Uterus (tissue), 4 donors: ENCODE results near the gene RMC1. TPM values are rescaled to one million over a fixed set of nuclear protein-coding genes. Genes with fewer than 3 reads are reported as not detected.

Experiments used
- DNase-seq, 2 donors: peaks; one replicate each; pipeline ENCODE4 v3.0.0-alpha.2; 2019 to 2020
- H3K27ac ChIP-seq, 2 donors: fragments of 200-600 bp; sonication (generic); 1 replicate in 1 of 2; 2 replicates in 1 of 2; pipeline ENCODE4 v1.5.1; 2016 to 2018
- H3K27me3 ChIP-seq, 2 donors: fragments of 200-600 bp; sonication (generic); one replicate each; pipeline ENCODE4 v1.5.1; 2018 to 2019; ENCODE audit warnings: control low read depth in 1 of 2
- H3K36me3 ChIP-seq, 2 donors: fragments of 200-600 bp; sonication (generic); one replicate each; pipeline ENCODE4 v1.5.1; 2019; ENCODE audit warnings: control low read depth in 1 of 2
- H3K4me1 ChIP-seq, 2 donors: fragments of 200-600 bp; sonication (generic); one replicate each; pipeline ENCODE4 v1.5.1; 2018 to 2019; ENCODE audit warnings: control low read depth in 1 of 2
- H3K4me3 ChIP-seq, 2 donors: fragments of 200-600 bp; sonication (generic); 1 replicate in 1 of 2; 2 replicates in 1 of 2; pipeline ENCODE4 v1.5.1; 2018 to 2019; ENCODE audit warnings: mild to moderate bottlenecking in 1 of 2
- H3K9me3 ChIP-seq, 2 donors: fragments of 200-600 bp; sonication (generic); one replicate each; pipeline ENCODE4 v1.5.1; 2019; ENCODE audit warnings: control low read depth in 1 of 2
- CTCF ChIP-seq, 4 experiments: fragments of 200-600 bp in 2 of 4; fragments of 450-650 bp in 2 of 4; sonication (generic) in 2 of 4; IDR thresholded peaks; one replicate each; pipeline ENCODE4 v1.5.1; 2016 to 2019; ENCODE audit warnings: antibody characterized with exemption in 4 of 4, mild to moderate bottlenecking in 2 of 4, moderate library complexity in 1 of 4
- POLR2A ChIP-seq, 2 donors: fragments of 450-650 bp; IDR thresholded peaks; one replicate each; pipeline ENCODE4 v1.6.1; 2016; ENCODE audit warnings: antibody characterized with exemption in 2 of 2, mild to moderate bottlenecking in 1 of 2, moderate library complexity in 1 of 2
- intact Hi-C: fragments of 100-400 bp; cut with DNase I; formaldehyde crosslinking; loops from one replicate; pipeline ENCODE4 v1.15.1; 2023; ENCODE audit warnings: low total_unique reads
- total RNA-seq, 4 donors: library from RNA; depleted of rRNA in 3 of 4; stranded (reverse); fragments of >200 nt in 3 of 4; gene quantifications; one replicate each; pipeline versions ENCODE4 v1.1.0 to v1.2.4, GENCODE V29; 2014 to 2023
- donor health status: DM: yes; HTN: yes; CAD: no.

RMC1 gene
- total RNA-seq, 4 donors from 2014 or later: 12.9 to 56.4 (median 27.8) TPM

GRCh38 chr18:23539296-23539695 lies 36.0 kb downstream of the RMC1 start:
- Histone ChIP-seq H3K27me3 (no peaks in the 10 kb centered on the region), H3K4me3 (no peak overlapping the region), H3K9me3 (no peaks in the 10 kb centered on the region), H3K27ac (no peak overlapping the region), H3K36me3 (no peaks in the 10 kb centered on the region), H3K4me1 (no peaks in the 10 kb centered on the region)
- TF ChIP-seq CTCF (IDR thresholded peaks at IDR 0.05): no peak
- no peak for TF ChIP-seq POLR2A (IDR thresholded peaks at IDR 0.05)
- no peak for DNase-seq
- intact Hi-C loops: no loop called here

DNA sequence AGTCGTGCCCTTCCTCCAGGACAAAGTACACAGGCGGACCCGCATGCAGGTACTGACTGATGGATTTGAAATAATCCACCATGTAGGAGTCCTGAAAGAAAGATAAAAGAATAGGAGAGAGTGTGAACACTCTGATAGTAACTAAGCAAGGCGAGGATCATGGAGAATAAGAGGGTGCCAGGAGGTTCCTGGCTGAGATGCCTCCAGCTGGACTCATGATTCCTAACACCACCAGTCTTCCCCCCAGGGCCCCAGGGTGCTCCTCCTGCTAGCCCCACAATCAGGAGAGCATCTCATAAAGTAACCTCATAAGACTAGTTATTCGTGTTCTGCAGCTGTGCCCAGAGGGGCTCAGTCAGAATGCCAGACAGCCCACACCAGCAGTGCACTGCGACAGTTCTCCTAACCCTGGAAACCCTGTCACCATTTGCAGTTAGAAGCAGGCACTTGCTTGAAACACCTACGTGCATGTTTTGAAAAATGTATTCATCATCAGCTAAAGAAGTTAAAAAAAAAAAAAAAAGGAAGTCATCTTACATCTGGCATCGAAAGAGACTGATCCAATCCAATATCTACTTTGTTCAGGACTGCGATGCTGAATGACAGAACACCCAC lies 36.7 kb downstream of the RMC1 start:
- Histone ChIP-seq H3K4me3 (no peak overlapping the region), H3K9me3 (no peaks in the 10 kb centered on the region), H3K27me3 (no peaks in the 10 kb centered on the region), H3K27ac (peak overlapping the region in 1 of 2 donors; percentile 51), H3K36me3 (no peaks in the 10 kb centered on the region), H3K4me1 (no peaks in the 10 kb centered on the region)
- no peak for DNase-seq
- TF ChIP-seq POLR2A (IDR thresholded peaks at IDR 0.05): no peak
- no peak for TF ChIP-seq CTCF (IDR thresholded peaks at IDR 0.05)
- intact Hi-C loops: no loop called here

GRCh38 chr18:23540867-23541266 lies 37.6 kb downstream of the RMC1 start:
- no peaks in the 10 kb centered on the region for H3K36me3 ChIP-seq

DNA sequence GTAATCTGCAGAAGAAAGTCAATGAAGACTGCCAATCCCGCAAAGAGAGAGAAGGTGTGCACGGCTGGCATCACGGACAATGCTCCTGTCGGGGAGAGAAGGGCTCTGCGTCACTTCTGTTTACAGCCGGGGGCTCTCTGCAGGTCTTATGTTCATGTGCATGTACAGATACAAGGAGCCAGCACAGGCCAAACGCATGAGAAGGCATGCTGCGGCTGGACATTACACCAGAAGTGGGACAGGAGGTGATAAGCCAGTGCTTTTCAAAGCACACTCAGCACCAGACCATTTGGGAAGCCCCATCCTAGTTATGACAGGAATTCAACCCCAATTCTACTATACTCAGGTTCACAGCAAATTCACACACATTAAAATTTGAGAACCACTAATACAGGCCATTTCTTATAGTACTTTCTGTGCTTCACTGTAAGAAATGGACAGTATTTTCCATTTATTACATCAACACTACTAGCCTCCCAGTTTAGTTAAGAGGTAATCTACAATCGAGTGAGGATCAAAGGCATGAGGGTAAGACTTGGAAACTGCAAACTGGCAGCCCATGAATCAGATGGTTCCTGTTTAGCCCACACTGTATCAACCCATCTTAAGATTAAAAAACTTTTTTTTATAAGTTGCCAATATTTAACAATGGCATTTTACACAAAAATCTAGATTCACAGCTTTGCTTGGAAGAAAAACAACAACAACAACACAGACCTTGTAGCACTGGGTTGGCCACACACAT lies 38.2 kb downstream of the RMC1 start:
- no peak for DNase-seq
- no peak overlapping the region for H3K4me3 ChIP-seq
- H3K36me3 ChIP-seq: no peaks in the 10 kb centered on the region
- TF ChIP-seq CTCF (IDR thresholded peaks at IDR 0.05) (no peak), POLR2A (IDR thresholded peaks at IDR 0.05) (no peak)
- no peaks in the 10 kb centered on the region for H3K9me3 ChIP-seq
- intact Hi-C loops: no loop called here
- H3K27me3 ChIP-seq: no peaks in the 10 kb centered on the region
- H3K4me1 ChIP-seq: no peaks in the 10 kb centered on the region
- H3K27ac ChIP-seq: peak overlapping the region in 1 of 2 donors; percentile 51

More at GRCh38 chr18:23540867-23541266, 37.6 kb downstream of the RMC1 start:
- intact Hi-C loops: no loop called here
- H3K4me3 ChIP-seq: no peak overlapping the region
- H3K4me1 ChIP-seq: no peaks in the 10 kb centered on the region
- no peak for TF ChIP-seq POLR2A (IDR thresholded peaks at IDR 0.05)
- TF ChIP-seq CTCF (IDR thresholded peaks at IDR 0.05): no peak
- no peak for DNase-seq
- H3K27me3 ChIP-seq: no peaks in the 10 kb centered on the region
- H3K27ac ChIP-seq: peak overlapping the region in 1 of 2 donors; percentile 51
- no peaks in the 10 kb centered on the region for H3K9me3 ChIP-seq

DNA sequence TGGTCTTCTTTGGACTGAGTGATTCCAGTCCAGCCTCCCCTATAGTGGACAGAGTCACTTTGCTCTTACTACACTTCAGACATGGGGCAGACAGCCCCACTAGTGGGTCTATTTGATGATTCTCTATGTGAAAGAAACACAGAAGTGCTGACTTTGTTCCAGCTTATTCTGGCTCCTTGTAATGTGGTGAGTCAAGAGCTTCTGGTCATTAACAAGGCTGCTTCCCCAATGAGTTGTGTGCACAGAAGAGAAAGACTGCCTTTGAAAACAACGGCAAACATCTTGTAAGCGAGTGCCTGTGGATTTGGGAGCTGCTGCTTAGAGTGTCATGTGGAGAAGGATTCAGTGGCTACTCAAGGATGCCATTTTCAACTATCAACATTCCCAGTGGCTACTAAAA lies 39.1 kb downstream of the RMC1 start:
- H3K4me3 ChIP-seq: no peak overlapping the region
- no peaks in the 10 kb centered on the region for H3K36me3 ChIP-seq
- TF ChIP-seq CTCF (IDR thresholded peaks at IDR 0.05): no peak
- no peak for TF ChIP-seq POLR2A (IDR thresholded peaks at IDR 0.05)
- no peak for DNase-seq
- intact Hi-C loops: no loop called here
- no peaks in the 10 kb centered on the region for H3K27me3 ChIP-seq
- H3K9me3 ChIP-seq: no peaks in the 10 kb centered on the region
- no peaks in the 10 kb centered on the region for H3K4me1 ChIP-seq
- no peak overlapping the region for H3K27ac ChIP-seq
